SKM-1 treated with dmso at 0.1 percent for 144 hours (cell line): ENCODE data around the gene ZNRF4.

Experiments
- DNase-seq: peaks from one replicate; lab custom pipeline; 2025; ENCODE audit not compliant: unreplicated experiment; lab: John Stamatoyannopoulos, UW

Gene ZNRF4

GRCh38 chr19:5501907-5502306, 46.7 kb downstream of the ZNRF4 start:
- DNase-seq, result no peak

GRCh38 chr19:5503598-5503997, 48.4 kb downstream of the ZNRF4 start:
- DNase-seq, result no peak

- no peak for DNase-seq
These were observed 48.9 kb downstream of the ZNRF4 start for GRCh38 chr19:5504114-5504513.
